ENCODE data around the gene ARL14EPL.

GRCh38 chr5:116013936-116014335, 18.3 kb upstream of the ARL14EPL start:
- TF ChIP-seq YY1 (IDR thresholded peaks at IDR 0.05; ENCODE audit: insufficient read depth, insufficient read length), result no peak
- TF ChIP-seq SUZ12 (IDR thresholded peaks at IDR 0.05; ENCODE audit: extremely low read depth, insufficient read depth, insufficient read length), result no peak
